IPS-11a (cell line): ENCODE measurements around the gene PWWP3B.
A peak's percentile ranks its signal among the peaks of the same experiment; 100 is the strongest.
"Not testable (repeated sequence)": the region's sequence is repeated elsewhere in the genome, so short reads cannot be mapped to it uniquely, and the experiment has no call there.

Experiments
- H3K4me3 ChIP-seq: one replicate; pipeline ENCODE4 v1.5.1; 2013; ENCODE audit warnings: low read depth, low read length, control low read depth

Gene PWWP3B

DNA sequence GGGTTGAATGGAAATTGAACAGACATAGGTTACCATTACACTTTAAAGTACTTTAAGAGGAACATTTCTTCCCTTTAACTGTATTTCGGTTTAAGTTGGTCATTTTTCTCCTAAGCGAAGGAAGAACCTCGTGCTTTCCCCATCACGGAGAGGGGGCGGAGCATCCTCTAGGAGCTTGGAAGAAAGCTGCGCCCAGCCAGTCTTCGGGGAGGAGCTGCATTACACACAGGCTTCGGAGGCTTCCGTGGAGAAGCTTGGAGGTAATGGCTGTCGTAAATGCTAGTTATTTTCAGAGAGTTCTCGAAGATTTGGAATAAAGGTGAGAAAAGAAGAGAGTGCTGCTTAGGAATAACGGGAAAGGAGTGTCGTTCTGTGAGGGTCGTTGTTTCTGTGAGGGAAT lies at the start of gene PWWP3B:
TSS of gene PWWP3B (plus strand) at position 199 of the 400 bp plus-strand sequence. CDS start 37,128 bp downstream, outside the sequence.
- H3K4me3 ChIP-seq = peak within 1 kb of the TSS; percentile 13

DNA sequence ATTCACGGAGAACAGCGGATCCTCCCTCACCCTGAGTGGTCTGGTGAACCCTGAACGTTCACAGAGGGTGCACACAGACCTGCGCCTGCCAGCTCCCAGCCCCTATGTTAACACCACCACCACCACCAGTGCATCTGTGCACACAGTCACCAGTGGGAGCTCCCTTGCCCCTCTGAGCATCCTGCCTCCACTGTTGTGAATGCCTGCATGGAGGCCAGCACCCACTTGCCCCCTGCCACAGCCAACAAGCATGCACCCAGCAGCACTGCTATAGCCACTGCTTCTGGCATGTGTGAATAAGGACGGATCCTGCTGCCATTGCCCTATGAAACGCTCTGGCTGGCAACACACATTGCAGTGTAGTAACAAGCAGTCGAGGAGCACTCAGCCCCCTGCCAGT lies 29.1 kb upstream of the PWWP3B start:
- no peak overlapping the region for H3K4me3 ChIP-seq

DNA sequence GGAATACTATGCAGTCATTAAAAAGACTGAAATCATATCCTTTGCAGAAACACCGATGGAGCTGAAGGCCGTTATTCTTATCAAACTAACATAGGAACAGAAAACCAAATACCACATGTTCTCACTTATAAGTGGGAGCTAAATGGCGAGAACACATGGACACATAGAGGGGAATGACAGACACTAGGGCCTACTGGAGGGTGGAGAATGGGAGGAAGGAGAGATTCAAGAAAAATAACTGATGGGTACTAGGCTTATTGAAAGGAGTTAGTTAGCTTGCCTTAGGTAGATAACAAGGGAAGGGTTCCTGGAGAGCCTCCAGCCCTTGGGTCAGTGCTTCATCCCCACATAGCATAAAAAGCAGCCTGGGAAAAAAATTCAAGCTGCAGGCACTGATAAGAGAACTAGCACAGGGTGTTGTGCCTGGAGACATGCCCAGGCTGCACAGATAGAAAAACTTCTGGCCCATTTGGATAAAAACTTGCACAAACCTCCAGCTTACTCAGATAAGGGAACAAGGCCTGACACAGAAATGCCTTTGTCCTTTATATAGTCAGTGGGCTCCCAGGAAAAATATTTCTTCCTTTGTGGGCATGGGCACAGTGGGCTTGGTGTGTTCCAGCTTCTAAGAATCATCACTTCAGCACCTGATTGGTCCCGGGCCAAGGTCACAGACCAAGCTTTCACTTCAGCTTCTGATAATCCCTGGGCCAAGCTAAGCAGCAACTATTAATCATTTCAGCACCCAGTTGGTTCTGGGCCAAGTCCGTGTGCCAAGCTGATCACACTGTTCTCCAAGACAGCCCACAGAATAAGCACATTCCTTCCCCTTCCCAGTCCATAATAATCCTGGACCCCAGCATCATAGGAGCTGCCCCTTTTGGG lies 23.1 kb upstream of the PWWP3B start:
- no peak overlapping the region for H3K4me3 ChIP-seq

DNA sequence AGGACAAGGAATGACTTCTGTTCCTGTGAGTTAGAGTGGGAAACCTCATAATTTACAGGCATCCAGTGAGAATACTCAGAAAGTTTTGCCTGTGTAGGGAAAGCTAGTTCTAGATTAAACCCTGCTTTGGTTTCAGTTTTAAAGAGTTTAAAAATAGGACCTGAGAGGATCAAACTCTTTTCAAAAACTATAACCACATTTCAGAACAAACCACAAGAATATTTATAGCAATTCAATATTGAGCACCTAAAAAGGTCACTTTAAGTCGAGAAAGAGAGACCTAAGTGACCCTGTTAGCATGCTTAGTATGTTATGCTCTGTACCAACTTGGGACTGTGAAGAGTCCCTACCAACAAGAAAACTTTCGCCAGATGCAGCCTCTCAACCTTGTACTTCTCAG lies 17.4 kb upstream of the PWWP3B start:
- no peak overlapping the region for H3K4me3 ChIP-seq

DNA sequence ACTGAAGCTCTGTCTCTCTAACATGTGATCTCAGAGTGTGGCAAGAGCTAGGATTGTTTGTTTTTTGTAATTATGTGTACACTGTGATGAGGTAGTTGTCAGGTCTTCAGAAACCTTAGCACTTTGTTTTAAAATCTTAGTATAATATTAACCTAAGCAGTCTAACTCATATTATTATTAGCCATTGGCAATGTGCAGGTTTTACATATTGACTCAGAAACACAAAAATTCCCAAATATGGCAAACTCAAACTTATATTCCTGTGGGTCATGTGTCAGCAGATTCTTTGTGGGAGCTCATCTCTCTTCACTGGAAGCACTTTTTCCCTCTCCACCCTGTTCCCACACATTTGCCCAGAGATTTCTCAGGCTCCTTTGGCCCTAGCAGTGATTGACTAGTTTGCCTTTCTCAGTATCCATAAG lies 8.2 kb upstream of the PWWP3B start:
- no peak overlapping the region for H3K4me3 ChIP-seq

DNA sequence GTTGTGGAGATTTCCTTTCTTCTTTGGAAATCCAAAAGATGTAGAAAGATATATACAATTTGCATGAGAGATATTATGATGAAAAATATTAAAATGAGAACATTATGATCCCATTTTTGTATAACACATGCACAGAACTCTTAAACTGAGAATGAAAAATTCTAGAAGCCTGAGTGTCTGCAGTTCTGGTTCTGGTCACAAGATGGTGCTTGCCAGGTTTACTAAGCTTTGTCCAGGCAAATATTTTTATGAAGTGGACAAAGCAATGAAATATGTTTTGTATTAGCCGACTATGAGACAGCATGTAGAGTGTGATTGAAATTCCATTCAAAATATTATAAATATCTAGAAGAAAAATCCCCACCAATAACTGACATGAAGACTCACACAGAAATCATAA lies 2.2 kb downstream of the PWWP3B start:
- H3K4me3 ChIP-seq = no peak overlapping the region

DNA sequence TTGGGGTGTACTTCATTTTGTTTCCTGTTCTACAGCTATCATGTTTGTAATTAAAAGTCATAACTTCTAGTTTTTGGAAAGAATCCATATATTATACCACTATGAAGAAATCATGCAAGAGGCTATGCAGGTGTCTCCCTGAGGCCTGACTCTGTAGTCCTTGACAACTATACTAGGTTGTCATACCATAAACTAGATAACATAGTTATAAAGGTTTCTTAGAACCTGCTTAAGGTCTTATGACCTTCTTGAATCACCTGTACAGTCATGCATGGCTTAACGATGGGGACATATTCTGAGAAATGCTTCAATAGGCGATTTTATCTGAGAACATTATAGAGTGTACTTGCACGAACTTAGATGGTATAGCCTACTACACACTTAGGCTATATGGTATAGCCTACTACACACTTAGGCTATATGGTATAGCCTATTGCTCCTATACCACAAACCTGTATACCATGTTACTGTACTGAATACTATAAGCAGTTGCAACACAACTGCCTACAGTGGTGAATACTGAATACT lies 3.3 kb downstream of the PWWP3B start:
- no peak overlapping the region for H3K4me3 ChIP-seq

DNA sequence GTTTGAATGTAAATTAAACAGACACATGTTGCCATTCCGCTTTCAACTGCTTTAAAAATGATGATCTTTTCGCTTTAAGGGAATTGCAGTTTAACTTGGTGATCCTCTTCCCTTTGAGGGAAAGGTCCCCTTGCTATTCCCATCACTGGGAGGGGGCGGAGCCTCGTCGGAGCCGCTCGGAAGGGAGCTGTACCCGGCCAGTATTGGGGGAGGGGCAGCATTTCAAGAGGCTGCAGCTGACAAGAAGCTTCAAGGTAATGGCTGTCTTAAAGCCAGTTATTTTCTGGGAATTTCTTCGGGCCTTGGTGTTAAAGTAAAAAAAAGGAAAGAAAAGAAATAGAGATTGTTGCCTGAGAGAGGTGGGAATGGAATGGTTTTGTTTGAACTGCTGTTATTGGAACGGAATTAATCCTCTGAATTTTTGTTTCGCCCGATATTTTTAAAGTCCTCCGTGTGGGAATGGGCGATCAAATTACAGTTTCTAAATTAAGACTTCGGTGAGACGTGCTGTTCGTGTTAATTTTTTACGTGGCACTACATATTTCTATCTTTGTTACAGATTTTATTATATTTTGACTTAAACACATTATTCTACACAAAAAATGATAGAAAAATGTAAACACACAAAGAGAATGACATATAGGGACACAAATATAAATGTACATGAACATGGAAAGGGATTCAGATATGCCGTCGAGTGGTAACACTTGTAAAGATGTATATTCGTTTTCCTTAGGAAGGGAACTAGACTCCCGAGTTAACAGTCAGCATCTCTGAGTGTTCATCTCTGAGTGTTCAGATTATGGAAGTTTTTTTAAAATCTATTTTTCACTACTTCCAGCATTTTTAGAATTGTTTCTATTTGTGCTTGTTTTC lies 9.2 kb downstream of the PWWP3B start:
- no peak overlapping the region for H3K4me3 ChIP-seq

DNA sequence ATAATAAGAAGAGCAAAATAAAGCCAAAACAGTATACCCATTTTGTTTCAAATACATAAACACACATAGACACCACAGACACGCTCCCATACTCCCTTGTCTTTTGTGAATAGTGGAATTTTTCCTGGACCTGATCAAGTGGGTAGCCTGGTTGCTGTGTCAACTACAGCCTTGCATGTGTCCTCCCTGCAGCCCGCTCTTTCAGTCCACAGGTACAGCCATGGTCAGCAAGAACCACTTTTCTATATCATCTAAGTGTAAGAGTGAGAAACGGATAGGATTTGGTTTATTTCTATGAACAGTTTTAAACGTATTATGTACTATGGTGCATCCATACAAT lies 9.8 kb downstream of the PWWP3B start:
- no peak overlapping the region for H3K4me3 ChIP-seq

DNA sequence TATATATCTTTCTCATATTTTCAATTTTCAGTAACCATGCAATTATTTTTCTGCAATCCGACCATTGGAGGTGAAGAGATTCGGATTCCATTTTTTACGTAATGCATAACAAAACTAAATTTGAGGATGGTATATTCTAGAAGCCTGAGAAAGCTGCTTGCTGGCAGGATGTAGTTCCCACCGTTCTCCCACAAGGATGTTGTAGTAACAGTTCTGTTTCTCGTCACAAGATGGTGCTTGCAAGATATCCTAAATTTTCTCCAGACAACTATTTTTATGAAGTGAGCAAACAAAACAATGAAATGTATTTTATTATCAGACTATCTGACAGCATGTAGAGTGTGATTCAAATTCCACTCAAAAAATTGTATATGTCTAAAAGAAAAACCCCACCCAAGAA lies 10.7 kb downstream of the PWWP3B start:
- no peak overlapping the region for H3K4me3 ChIP-seq

DNA sequence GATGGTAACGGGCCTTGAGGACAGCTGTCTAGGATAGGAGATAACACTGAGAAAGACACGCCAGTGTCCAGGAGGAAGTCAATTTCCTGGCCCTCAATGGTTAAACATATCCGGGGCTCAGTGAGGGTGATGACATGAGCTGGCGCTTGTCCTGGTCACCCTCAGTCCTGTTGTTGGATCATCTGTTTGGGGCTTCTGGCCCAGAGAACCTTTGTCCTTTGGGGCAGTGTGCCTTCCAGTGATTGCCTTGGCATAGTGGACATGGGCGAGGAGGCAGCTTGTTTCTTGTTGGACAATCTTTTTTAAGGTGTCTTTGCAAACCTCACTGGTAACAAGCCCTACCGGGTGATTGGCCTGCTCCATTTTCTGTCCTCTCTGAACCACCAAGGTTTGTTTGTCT lies 15.6 kb downstream of the PWWP3B start:
- H3K4me3 ChIP-seq = not testable (repeated sequence)

DNA sequence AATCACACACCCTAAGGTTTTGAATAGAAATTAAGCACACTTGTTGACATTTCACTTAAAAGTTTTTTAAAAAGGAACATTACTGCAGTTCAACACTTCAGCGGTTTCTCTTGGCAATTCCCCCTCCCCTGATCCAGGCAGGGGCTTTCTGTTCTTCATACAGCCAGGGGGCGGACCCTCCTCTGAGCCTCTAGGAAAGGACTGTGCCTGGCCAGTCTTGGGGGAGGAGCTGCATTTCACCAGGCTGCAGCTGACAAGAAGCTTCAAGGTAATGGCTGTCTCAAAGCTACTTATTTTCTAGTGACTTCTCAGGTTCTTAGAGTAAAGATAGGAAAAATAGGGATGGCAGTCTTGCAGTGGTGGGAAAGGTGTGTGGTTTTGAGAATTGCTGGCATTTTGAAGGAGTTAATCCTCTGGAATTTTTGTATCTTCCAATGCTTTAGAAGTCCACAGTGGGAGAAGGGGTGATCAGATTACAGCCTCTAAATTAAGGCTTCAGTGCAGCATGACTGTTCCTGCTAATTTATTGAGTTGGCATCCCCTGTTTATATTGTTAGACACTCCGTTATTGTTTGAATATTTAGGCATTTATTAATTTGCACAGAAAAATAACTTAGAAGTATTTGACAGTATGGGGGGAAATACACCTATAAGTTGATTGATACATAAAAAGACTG lies 33.5 kb downstream of the PWWP3B start:
- H3K4me3 ChIP-seq = no peak overlapping the region

DNA sequence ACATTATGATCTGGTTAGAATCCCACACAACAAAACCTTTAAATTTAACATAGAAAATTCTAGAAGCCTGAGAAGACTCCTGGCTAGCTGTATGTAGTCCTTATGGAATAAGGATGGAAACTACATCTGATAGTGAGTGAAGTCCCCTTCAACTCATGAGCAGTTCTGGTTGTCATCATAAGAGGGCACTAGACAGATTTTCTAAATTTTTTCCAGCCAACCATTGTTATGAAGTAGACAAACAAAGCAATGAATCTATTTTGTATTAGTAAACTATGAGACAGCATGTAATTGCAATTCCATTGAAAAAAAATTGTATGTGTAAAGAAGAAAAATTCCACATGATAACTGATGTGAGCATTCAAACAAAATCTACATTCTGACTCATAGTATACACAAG lies 35.2 kb downstream of the PWWP3B start:
- no peak overlapping the region for H3K4me3 ChIP-seq

DNA sequence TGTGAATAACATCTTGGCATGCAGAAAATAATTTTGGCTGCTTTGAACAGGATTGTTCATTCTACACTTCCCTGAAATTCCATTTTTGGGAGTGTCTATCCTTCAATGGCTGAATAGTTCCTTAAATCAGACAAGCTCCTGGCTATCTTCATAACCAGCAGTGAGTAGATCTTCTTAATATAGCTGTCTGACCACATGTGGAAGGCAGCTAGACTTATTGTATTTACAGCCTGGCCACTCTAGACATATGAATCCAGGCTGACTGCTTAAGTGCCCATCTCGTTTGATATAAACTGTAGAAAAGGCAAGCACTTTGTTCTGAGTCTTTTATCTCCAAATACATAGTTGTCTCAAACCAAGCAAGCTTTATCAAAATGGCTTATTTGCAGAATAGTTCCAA lies 40.0 kb downstream of the PWWP3B start:
- H3K4me3 ChIP-seq = no peak overlapping the region
